DOHH2 (cell line): Measurements from ENCODE around the gene RAB6B.

Experiments
- CTCF ChIP-seq: fragments of 200-600 bp; sonication (generic); IDR thresholded peaks from one replicate; pipeline ENCODE4 v1.5.1; 2014; ENCODE audit warnings: antibody characterized with exemption, mild to moderate bottlenecking, low read depth, low read length; ENCODE audit not compliant: poor library complexity, severe bottlenecking
- EZH2phosphoT487 ChIP-seq: fragments of 200-600 bp; sonication (generic); IDR thresholded peaks from 2 replicates; pipeline ENCODE4 v1.6.1; 2017; ENCODE audit warnings: borderline replicate concordance, mild to moderate bottlenecking, antibody characterized with exemption, low read length, moderate library complexity, mixed read lengths

GRCh38 chr3:133921592-133921991 is 25.9 kb upstream of the RAB6B start:
- TF ChIP-seq CTCF (no peak), EZH2phosphoT487 (no peak)
